Natural killer cell (primary cell): ENCODE measurements around the gene TMEM61. TPM values are rescaled to one million over a fixed set of nuclear protein-coding genes. Genes with fewer than 3 reads are reported as not detected.

Experiments
- ATAC-seq, 3 donors: fragments of 150-1000 bp in 2 of 3; fragments of 200-7000 bp in 1 of 3; cut with Tn5 transposase; 1 replicate in 1 of 3; 2 replicates in 2 of 3; pipeline ENCODE4 v1.10.0; 2021; ENCODE audit warnings: mild to moderate bottlenecking in 2 of 3, moderate library complexity in 2 of 3
- DNase-seq, 2 donors: peaks; one replicate each; pipeline versions ENCODE4 v3.0.0 to v3.0.0-alpha.2; 2013 to 2021; ENCODE audit warnings: mixed read lengths in 1 of 2
- H3K27ac ChIP-seq: one replicate; pipeline ENCODE4 v1.5.1; 2013; ENCODE audit warnings: mild to moderate bottlenecking, low read length
- H3K27me3 ChIP-seq: one replicate; pipeline ENCODE4 v1.6.1; 2013; ENCODE audit warnings: low read length; ENCODE audit not compliant: control insufficient read depth, insufficient read depth
- H3K36me3 ChIP-seq: one replicate; pipeline ENCODE4 v1.6.1; 2013; ENCODE audit warnings: low read length; ENCODE audit not compliant: control insufficient read depth, insufficient read depth
- H3K4me1 ChIP-seq: one replicate; pipeline ENCODE4 v1.6.1; 2013; ENCODE audit warnings: low read length; ENCODE audit not compliant: control insufficient read depth, insufficient read depth
- H3K4me3 ChIP-seq: one replicate; pipeline ENCODE4 v1.5.1; 2013; ENCODE audit warnings: low read length
- H3K9me3 ChIP-seq: one replicate; pipeline ENCODE4 v1.6.1; 2013; ENCODE audit warnings: low read length; ENCODE audit not compliant: control insufficient read depth, insufficient read depth
- H3K27ac Mint-ChIP-seq, 2 donors: one replicate each; pipeline ENCODE4 v1.8.0; 2022; ENCODE audit warnings: mild to moderate bottlenecking in 2 of 2, mixed read lengths in 2 of 2, moderate library complexity in 1 of 2
- H3K27me3 Mint-ChIP-seq, 2 donors: one replicate each; pipeline ENCODE4 v1.8.0; 2022; ENCODE audit warnings: low read depth in 2 of 2, mixed read lengths in 2 of 2
- H3K36me3 Mint-ChIP-seq: one replicate; pipeline ENCODE4 v1.8.0; 2022; ENCODE audit warnings: mixed read lengths
- H3K4me1 Mint-ChIP-seq, 2 donors: one replicate each; pipeline ENCODE4 v1.8.0; 2022; ENCODE audit warnings: mixed read lengths in 2 of 2
- H3K4me3 Mint-ChIP-seq: one replicate; pipeline ENCODE4 v1.8.0; 2022; ENCODE audit warnings: mild to moderate bottlenecking, moderate library complexity, mixed read lengths
- H3K9me3 Mint-ChIP-seq, 2 donors: one replicate each; pipeline ENCODE4 v1.8.0; 2022; ENCODE audit warnings: mixed read lengths in 2 of 2
- WGBS: methylation state at CpG from one replicate; pipeline ENCODE4 v1.1.7; 2013; ENCODE audit warnings: missing lambda C conversion rate; ENCODE audit not compliant: insufficient coverage; 5-methylcytosine and 5-hydroxymethylcytosine counted together
- intact Hi-C: fragments of 100-400 bp; cut with micrococcal nuclease; formaldehyde crosslinking; loops from one replicate; pipeline ENCODE4 v1.14.2; 2022
- total RNA-seq, 4 donors: library from RNA; stranded (reverse); fragments of 120-200 nt in 1 of 4; gene quantifications; one replicate each; pipeline versions ENCODE4 v1.2.3 to v1.2.4, GENCODE V29; 2013 to 2022
- TF ChIP-seq, protein P1 (sequence below): fragments of 200-600 bp; IDR thresholded peaks from one replicate; pipeline ENCODE4 v1.8.0; 2022; ENCODE audit warnings: antibody characterized with exemption

The TMEM61 gene
- total RNA-seq, 3 donors from 2014 or later (not counting 1 experiment from before 2014, with no cell fraction given): not detected

DNA sequence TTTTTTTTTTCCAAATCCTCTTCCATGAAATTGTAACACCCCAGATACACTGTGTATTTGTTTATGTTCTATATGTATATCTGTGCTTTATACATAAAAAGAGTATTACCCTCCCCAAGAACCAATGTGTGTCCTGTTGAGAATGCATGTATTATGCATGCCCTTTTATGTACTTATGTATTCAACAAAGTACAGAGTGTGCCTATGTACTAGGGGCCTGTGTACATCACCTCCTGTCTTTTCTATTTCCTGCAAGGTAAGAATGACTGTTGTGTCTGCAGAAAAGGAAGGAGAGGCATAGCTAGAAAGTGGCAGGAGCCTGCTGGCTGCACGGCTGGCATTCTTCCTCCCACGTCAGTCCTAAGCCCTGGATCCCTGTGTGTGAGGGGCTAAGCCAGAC, 7.0 kb downstream of the TMEM61 start:
- Histone ChIP-seq H3K27ac (no peak overlapping the region), H3K36me3 (no peaks in the 10 kb centered on the region), H3K4me1 (no peaks in the 10 kb centered on the region), H3K4me3 (no peak overlapping the region), H3K27me3 (no peaks in the 10 kb centered on the region), H3K9me3 (no peaks in the 10 kb centered on the region)
- TF ChIP-seq, protein P1, sequence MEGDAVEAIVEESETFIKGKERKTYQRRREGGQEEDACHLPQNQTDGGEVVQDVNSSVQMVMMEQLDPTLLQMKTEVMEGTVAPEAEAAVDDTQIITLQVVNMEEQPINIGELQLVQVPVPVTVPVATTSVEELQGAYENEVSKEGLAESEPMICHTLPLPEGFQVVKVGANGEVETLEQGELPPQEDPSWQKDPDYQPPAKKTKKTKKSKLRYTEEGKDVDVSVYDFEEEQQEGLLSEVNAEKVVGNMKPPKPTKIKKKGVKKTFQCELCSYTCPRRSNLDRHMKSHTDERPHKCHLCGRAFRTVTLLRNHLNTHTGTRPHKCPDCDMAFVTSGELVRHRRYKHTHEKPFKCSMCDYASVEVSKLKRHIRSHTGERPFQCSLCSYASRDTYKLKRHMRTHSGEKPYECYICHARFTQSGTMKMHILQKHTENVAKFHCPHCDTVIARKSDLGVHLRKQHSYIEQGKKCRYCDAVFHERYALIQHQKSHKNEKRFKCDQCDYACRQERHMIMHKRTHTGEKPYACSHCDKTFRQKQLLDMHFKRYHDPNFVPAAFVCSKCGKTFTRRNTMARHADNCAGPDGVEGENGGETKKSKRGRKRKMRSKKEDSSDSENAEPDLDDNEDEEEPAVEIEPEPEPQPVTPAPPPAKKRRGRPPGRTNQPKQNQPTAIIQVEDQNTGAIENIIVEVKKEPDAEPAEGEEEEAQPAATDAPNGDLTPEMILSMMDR: no peak
- no peaks in the 10 kb centered on the region for H3K4me1 Mint-ChIP-seq
- no peaks in the 10 kb centered on the region for H3K36me3 Mint-ChIP-seq
- peaks cover 6 to 11% of the 10 kb centered on the region in 2 donors for H3K27me3 Mint-ChIP-seq
- no peak overlapping the region for H3K4me3 Mint-ChIP-seq
- no peak overlapping the region for H3K27ac Mint-ChIP-seq
- intact Hi-C loops: no loop called here
- no peaks in the 10 kb centered on the region for H3K9me3 Mint-ChIP-seq
- no peak for DNase-seq
- no peak for ATAC-seq
- WGBS: 85% methylated on average over 2 of the region's 2 CpGs

DNA sequence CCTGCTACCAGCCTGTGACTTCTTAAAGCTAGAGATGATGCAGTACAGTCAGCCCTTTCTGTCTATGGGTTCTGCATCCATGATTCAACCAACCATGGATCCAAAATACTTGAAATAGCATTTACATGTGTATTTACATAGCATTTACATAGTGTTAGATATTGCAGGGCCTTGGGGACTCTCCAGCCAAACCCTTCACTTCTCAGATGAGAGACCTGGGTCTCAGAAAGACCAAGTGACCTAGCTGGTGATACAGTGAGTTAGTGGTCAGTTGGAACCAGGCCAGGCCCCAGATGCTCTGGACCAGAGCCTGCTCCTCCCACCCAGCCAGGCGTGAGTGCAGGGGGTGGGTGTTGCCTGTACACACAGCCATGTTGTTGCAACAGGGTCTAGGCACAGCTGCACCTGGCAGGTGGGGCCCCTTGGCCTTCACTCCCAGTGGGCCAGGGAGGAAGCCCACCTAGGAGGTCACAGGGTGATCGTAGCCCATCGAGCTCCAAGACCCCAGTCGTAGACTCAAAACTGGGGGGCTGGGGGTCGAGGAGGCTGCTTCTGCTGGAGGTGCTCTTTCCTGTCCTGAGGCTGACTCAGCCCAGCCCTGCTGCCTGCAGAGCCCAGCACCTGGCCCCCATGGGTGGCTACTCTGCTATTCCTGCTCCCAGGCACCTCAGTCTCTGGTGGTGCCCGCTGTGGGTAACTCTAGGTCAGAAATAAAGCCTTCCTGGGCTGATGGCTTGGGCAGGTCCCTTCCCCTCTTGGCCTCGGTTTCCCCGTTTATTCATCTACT, 7.7 kb downstream of the TMEM61 start:
- H3K9me3 Mint-ChIP-seq: no peaks in the 10 kb centered on the region
- H3K36me3 Mint-ChIP-seq: no peaks in the 10 kb centered on the region
- H3K4me3 Mint-ChIP-seq: no peak overlapping the region
- Histone ChIP-seq H3K27me3 (no peaks in the 10 kb centered on the region), H3K27ac (no peak overlapping the region), H3K36me3 (no peaks in the 10 kb centered on the region), H3K4me1 (no peaks in the 10 kb centered on the region), H3K9me3 (no peaks in the 10 kb centered on the region), H3K4me3 (no peak overlapping the region)
- DNase-seq: no peak
- TF ChIP-seq, protein P1: no peak
- H3K27me3 Mint-ChIP-seq: peaks cover 6 to 11% of the 10 kb centered on the region in 2 donors
- intact Hi-C loops: no loop called here
- H3K4me1 Mint-ChIP-seq: no peaks in the 10 kb centered on the region
- H3K27ac Mint-ChIP-seq: no peak overlapping the region
- WGBS: 90% methylated on average over 8 of the region's 8 CpGs
- ATAC-seq: no peak

DNA sequence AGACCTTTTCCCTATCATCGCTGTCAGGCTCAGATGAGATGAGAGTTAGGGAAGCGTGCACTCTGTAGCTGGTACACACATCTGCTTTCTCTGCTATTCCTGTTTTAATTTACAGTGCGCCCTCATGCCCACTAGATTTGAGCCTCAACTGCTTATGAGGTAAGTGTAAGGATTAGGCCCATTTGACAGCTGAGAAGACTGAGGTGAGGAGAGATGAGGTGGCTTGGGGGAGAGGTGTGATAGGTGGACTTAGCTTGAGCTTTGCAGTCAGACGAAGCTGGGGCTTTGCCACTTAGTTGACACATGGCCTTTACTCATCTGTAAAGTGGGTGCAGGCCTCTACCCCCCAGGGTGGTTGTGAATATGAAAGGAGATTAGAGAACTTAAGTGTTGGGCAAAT, 8.5 kb downstream of the TMEM61 start:
- Mint-ChIP-seq H3K4me1 (no peaks in the 10 kb centered on the region), H3K4me3 (no peak overlapping the region), H3K36me3 (no peaks in the 10 kb centered on the region), H3K27ac (no peak overlapping the region), H3K9me3 (no peaks in the 10 kb centered on the region), H3K27me3 (peaks cover 2 to 5% of the 10 kb centered on the region in 2 donors)
- Histone ChIP-seq H3K9me3 (no peaks in the 10 kb centered on the region), H3K4me1 (no peaks in the 10 kb centered on the region), H3K27me3 (no peaks in the 10 kb centered on the region), H3K4me3 (no peak overlapping the region), H3K36me3 (no peaks in the 10 kb centered on the region), H3K27ac (no peak overlapping the region)
- intact Hi-C loops: no loop called here
- TF ChIP-seq, protein P1: no peak
- DNase-seq (no peak), ATAC-seq (no peak)
- WGBS: 88% methylated on average over 4 of the region's 4 CpGs

DNA sequence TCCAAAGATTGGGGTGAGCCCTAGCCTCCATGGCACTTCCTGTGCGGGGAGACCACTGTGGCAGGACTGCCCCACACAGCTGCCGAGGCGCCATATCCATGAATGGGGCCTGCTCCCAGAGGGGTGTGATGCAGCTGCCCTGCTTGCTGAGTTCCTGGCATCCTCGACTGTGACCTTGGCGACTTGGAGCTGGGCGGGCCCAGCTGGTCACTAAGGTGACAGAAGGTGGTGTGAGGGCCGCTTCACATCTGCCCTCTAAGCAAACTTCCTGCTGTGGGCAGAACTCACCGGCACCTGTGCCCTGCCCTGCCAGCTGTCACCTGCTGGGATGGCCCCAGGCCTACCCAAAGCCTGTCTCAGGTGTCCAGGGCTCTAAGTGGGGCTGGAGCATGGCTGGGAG, 9.0 kb downstream of the TMEM61 start:
- no peak overlapping the region for H3K27ac ChIP-seq
- no peak overlapping the region for H3K4me3 Mint-ChIP-seq
- H3K9me3 ChIP-seq: no peaks in the 10 kb centered on the region
- 82% methylated on average over 8 of the region's 8 CpGs for WGBS
- ATAC-seq: no peak
- no peak for DNase-seq
- H3K36me3 Mint-ChIP-seq: no peaks in the 10 kb centered on the region
- H3K4me1 Mint-ChIP-seq: no peaks in the 10 kb centered on the region
- intact Hi-C loops: no loop called here
- H3K9me3 Mint-ChIP-seq: no peaks in the 10 kb centered on the region
- no peak overlapping the region for H3K27ac Mint-ChIP-seq
- TF ChIP-seq, protein P1: no peak
- H3K36me3 ChIP-seq: no peaks in the 10 kb centered on the region
- no peak overlapping the region for H3K4me3 ChIP-seq
- H3K4me1 ChIP-seq: no peaks in the 10 kb centered on the region
- H3K27me3 ChIP-seq: no peaks in the 10 kb centered on the region
- peaks cover under 1 to 3% of the 10 kb centered on the region in 2 donors for H3K27me3 Mint-ChIP-seq
